Caco-2 (cell line): Measurements from ENCODE around the gene HSPB2. TPM values are rescaled to one million over a fixed set of nuclear protein-coding genes. Genes with fewer than 3 reads are reported as not detected.

ENCODE experiments used
- BruUV-seq: library from RNA; stranded (reverse); fragments of 400-500 nt; replicated peaks from 2 replicates; lab custom pipeline; 2021; lab: Mats Ljungman, UMichigan
- CTCF ChIA-PET: fragments of 300-600 bp; sonication (Branson Sonifier 250); formaldehyde crosslinking; loops from one replicate; lab custom pipeline; 2022; ENCODE audit warnings: antibody characterized with exemption; lab: Charles Lee
- POLR2A ChIA-PET: fragments of 300-600 bp; sonication (Branson Sonifier 250); formaldehyde crosslinking; loops from one replicate; lab custom pipeline; 2022; ENCODE audit warnings: antibody characterized with exemption; lab: Charles Lee
- DNase-seq, 2 experiments: peaks; one replicate each; pipeline versions ENCODE4 v3.0.0 to v3.0.0-alpha.2; 2020 to 2022
- H3K27me3 ChIP-seq: replicated peaks from 2 replicates; pipeline ENCODE4 v1.6.0; 2011; ENCODE audit warnings: low read length; ENCODE audit not compliant: control insufficient read depth, insufficient read depth
- H3K36me3 ChIP-seq: 2 replicates; pipeline ENCODE4 v1.5.1; 2011; ENCODE audit warnings: low read length; ENCODE audit not compliant: control insufficient read depth, insufficient read depth
- H3K4me1 ChIP-seq: fragments of 250-450 bp; sonication (Bioruptor Pico); 2 replicates; pipeline ENCODE4 v1.5.1; 2020; ENCODE audit warnings: mild to moderate bottlenecking
- H3K4me3 ChIP-seq: 2 replicates; pipeline ENCODE4 v1.5.1; 2011; ENCODE audit warnings: low read depth, mild to moderate bottlenecking, control low read depth, low read length
- H3K9me3 ChIP-seq: fragments of 250-450 bp; sonication (Bioruptor Pico); 2 replicates; pipeline ENCODE4 v1.5.1; 2020; ENCODE audit warnings: mild to moderate bottlenecking, moderate library complexity
- H3K27ac Mint-ChIP-seq: one replicate; pipeline ENCODE4 v1.8.0; 2022; ENCODE audit warnings: mixed read lengths; ENCODE audit not compliant: unreplicated experiment
- H3K27me3 Mint-ChIP-seq: one replicate; pipeline ENCODE4 v1.8.0; 2022; ENCODE audit warnings: mixed read lengths; ENCODE audit not compliant: insufficient read depth, unreplicated experiment
- H3K36me3 Mint-ChIP-seq: one replicate; pipeline ENCODE4 v1.8.0; 2022; ENCODE audit warnings: mild to moderate bottlenecking, mixed read lengths; ENCODE audit not compliant: insufficient read depth, unreplicated experiment
- H3K4me1 Mint-ChIP-seq: one replicate; pipeline ENCODE4 v1.8.0; 2022; ENCODE audit warnings: low read depth, mixed read lengths; ENCODE audit not compliant: unreplicated experiment
- H3K4me3 Mint-ChIP-seq: one replicate; pipeline ENCODE4 v1.8.0; 2022; ENCODE audit warnings: mild to moderate bottlenecking, moderate library complexity, mixed read lengths; ENCODE audit not compliant: unreplicated experiment
- H3K9me3 Mint-ChIP-seq: one replicate; pipeline ENCODE4 v1.8.0; 2022; ENCODE audit warnings: mixed read lengths; ENCODE audit not compliant: unreplicated experiment
- CTCF ChIP-seq, 2 experiments: fragments of 200-600 bp in 1 of 2; IDR thresholded peaks; 1 replicate in 1 of 2; 2 replicates in 1 of 2; pipeline versions ENCODE4 v1.5.1 to v1.8.0; 2011 to 2022; ENCODE audit warnings: antibody characterized with exemption in 1 of 2, control low read depth in 1 of 2, inconsistent platforms in 1 of 2, low read depth in 1 of 2, low read length in 1 of 2, mild to moderate bottlenecking in 1 of 2, moderate library complexity in 1 of 2; ENCODE audit not compliant: insufficient read depth in 1 of 2, severe bottlenecking in 1 of 2, unreplicated experiment in 1 of 2
- intact Hi-C: fragments of 100-400 bp; cut with micrococcal nuclease; formaldehyde crosslinking; loops from one replicate; pipeline ENCODE4 v1.10.0; 2022; ENCODE audit not compliant: unreplicated experiment
- total RNA-seq: library from RNA; stranded (reverse); gene quantifications from 2 replicates; pipeline ENCODE4 v1.2.3, GENCODE V29; 2022

HSPB2 gene
- total RNA-seq, 1 experiment from 2014 or later = not detected

- H3K27ac Mint-ChIP-seq = no peak overlapping the region
- BruUV-seq = no TSS peak
- Histone ChIP-seq H3K27me3 (no peaks in the 10 kb centered on the region), H3K4me1 (no peaks in the 10 kb centered on the region), H3K9me3 (no peaks in the 10 kb centered on the region), H3K4me3 (no peak overlapping the region), H3K36me3 (no peaks in the 10 kb centered on the region)
- DNase-seq = peak in 1 of 2 experiments; percentile 21
- ChIA-PET CTCF (interaction anchor here (0.8 to 2.5 kb wide), 3 partner anchors 21 to 29 kb away, joined by 3 to 8 read pairs (median 4); no protein-coding TSS in a partner anchor), POLR2A (no interaction called here)
- intact Hi-C loops = no loop called here
- H3K4me1 Mint-ChIP-seq = peaks cover 13% of the 10 kb centered on the region
- peaks cover 9% of the 10 kb centered on the region for H3K9me3 Mint-ChIP-seq
- H3K36me3 Mint-ChIP-seq = no peaks in the 10 kb centered on the region
- H3K27me3 Mint-ChIP-seq = no peaks in the 10 kb centered on the region
- no peak overlapping the region for H3K4me3 Mint-ChIP-seq
- TF ChIP-seq CTCF (IDR thresholded peaks at IDR 0.05; ENCODE audit: insufficient read depth in 1 of 2, low read depth in 1 of 2, low read length in 1 of 2, severe bottlenecking in 1 of 2, unreplicated experiment in 1 of 2) = no peak
Observed at GRCh38 chr11:111960916-111961315, 48.4 kb downstream of the HSPB2 start.

- Histone ChIP-seq H3K4me3 (no peak overlapping the region), H3K4me1 (no peaks in the 10 kb centered on the region), H3K36me3 (no peaks in the 10 kb centered on the region), H3K27me3 (no peaks in the 10 kb centered on the region), H3K9me3 (no peaks in the 10 kb centered on the region)
- no TSS peak for BruUV-seq
- intact Hi-C loops = no loop called here
- H3K9me3 Mint-ChIP-seq = peaks cover 9% of the 10 kb centered on the region
- ChIA-PET CTCF (interaction anchor here (0.5 to 2.5 kb wide), 3 partner anchors 20 to 32 kb away, joined by 4 to 8 read pairs (median 4); no protein-coding TSS in a partner anchor), POLR2A (no interaction called here)
- no peak for TF ChIP-seq CTCF (IDR thresholded peaks at IDR 0.05; ENCODE audit: insufficient read depth in 1 of 2, low read depth in 1 of 2, low read length in 1 of 2, severe bottlenecking in 1 of 2, unreplicated experiment in 1 of 2)
- H3K27me3 Mint-ChIP-seq = no peaks in the 10 kb centered on the region
- peaks cover 13% of the 10 kb centered on the region for H3K4me1 Mint-ChIP-seq
- H3K27ac Mint-ChIP-seq = no peak overlapping the region
- no peak overlapping the region for H3K4me3 Mint-ChIP-seq
- no peak for DNase-seq
- H3K36me3 Mint-ChIP-seq = no peaks in the 10 kb centered on the region
Observed at GRCh38 chr11:111961389-111962300, 49.1 kb downstream of the HSPB2 start.

Other genes starting within 250 kb of the HSPB2 start
- 109 and 114 TPM in 2 replicates for gene PPP2R1B, start 146.3 kb upstream of the HSPB2 start, total RNA-seq
- 55.3 and 57.4 TPM in 2 replicates for gene ALG9, start 41.2 kb upstream of the HSPB2 start, total RNA-seq
- 4.3 and 4.7 TPM in 2 replicates for gene FDXACB1, start 33.6 kb upstream of the HSPB2 start, total RNA-seq
- 69.8 and 71.4 TPM in 2 replicates for gene CFAP68, start 33.2 kb upstream of the HSPB2 start, total RNA-seq
- gene CRYAB, start 964 bp upstream of the HSPB2 start, total RNA-seq = 1.1 and 1.9 TPM in 2 replicates
- gene C11orf52, start 6.2 kb downstream of the HSPB2 start, total RNA-seq = 14.4 and 14.8 TPM in 2 replicates
- 4.9 and 6.4 TPM in 2 replicates for gene DIXDC1, start 24.6 kb downstream of the HSPB2 start, total RNA-seq
- 99.3 and 100.0 TPM in 2 replicates for gene DLAT, start 112.7 kb downstream of the HSPB2 start, total RNA-seq
- gene PIH1D2, start 161.3 kb downstream of the HSPB2 start, total RNA-seq = 2.6 and 2.7 TPM in 2 replicates
- gene NKAPD1, start 161.6 kb downstream of the HSPB2 start, total RNA-seq = 36.9 and 37.4 TPM in 2 replicates
- 147 and 154 TPM in 2 replicates for gene TIMM8B, start 174.0 kb downstream of the HSPB2 start, total RNA-seq
- 157 and 166 TPM in 2 replicates for gene SDHD, start 174.1 kb downstream of the HSPB2 start, total RNA-seq